ENCODE results near the gene MEF2A. TPM values are rescaled to one million over a fixed set of nuclear protein-coding genes. Genes with fewer than 3 reads are reported as not detected.

Gene MEF2A
- total RNA-seq, 4 donors from 2014 or later: 55.3 to 155 (median 105) TPM

DNA sequence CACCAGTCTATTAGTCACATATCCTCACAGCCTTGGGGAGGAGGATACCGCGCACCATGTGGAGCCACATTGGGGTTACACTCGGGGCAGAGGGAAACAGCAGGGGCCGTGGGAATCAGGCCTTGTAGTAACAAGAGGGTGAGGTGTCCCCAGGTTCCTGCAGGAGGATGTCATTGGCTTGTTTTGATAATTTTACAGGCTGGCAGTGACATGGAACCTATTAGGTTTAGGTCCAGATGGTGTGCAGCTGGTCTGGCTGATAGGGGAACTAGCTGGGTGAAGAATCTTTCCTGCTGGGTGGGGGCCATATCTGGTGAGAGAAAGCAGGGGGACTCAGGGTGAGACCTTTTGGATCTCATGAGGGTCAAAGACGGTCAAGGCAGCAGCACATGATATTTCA lies 9.8 kb upstream of the MEF2A start:
- DNase-seq: no peak
- H3K27me3 ChIP-seq: no peaks in the 10 kb centered on the region
- 72 to 89% methylated on average over 5 of the region's 5 CpGs for WGBS, 2 donors
- H3K4me1 ChIP-seq: no peaks in the 10 kb centered on the region
- no peaks in the 10 kb centered on the region for H3K36me3 ChIP-seq
- H3K9me3 ChIP-seq: no peaks in the 10 kb centered on the region
- H3K27ac ChIP-seq: no peak overlapping the region
- intact Hi-C loops (cut with DNase I): no loop called here
- H3K4me3 ChIP-seq (replicated peaks in 1 of 3): no peak overlapping the region
- TF ChIP-seq POLR2A (IDR thresholded peaks at IDR 0.05): no peak
- TF ChIP-seq, protein P1, sequence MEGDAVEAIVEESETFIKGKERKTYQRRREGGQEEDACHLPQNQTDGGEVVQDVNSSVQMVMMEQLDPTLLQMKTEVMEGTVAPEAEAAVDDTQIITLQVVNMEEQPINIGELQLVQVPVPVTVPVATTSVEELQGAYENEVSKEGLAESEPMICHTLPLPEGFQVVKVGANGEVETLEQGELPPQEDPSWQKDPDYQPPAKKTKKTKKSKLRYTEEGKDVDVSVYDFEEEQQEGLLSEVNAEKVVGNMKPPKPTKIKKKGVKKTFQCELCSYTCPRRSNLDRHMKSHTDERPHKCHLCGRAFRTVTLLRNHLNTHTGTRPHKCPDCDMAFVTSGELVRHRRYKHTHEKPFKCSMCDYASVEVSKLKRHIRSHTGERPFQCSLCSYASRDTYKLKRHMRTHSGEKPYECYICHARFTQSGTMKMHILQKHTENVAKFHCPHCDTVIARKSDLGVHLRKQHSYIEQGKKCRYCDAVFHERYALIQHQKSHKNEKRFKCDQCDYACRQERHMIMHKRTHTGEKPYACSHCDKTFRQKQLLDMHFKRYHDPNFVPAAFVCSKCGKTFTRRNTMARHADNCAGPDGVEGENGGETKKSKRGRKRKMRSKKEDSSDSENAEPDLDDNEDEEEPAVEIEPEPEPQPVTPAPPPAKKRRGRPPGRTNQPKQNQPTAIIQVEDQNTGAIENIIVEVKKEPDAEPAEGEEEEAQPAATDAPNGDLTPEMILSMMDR (IDR thresholded peaks at IDR 0.05): no peak

DNA sequence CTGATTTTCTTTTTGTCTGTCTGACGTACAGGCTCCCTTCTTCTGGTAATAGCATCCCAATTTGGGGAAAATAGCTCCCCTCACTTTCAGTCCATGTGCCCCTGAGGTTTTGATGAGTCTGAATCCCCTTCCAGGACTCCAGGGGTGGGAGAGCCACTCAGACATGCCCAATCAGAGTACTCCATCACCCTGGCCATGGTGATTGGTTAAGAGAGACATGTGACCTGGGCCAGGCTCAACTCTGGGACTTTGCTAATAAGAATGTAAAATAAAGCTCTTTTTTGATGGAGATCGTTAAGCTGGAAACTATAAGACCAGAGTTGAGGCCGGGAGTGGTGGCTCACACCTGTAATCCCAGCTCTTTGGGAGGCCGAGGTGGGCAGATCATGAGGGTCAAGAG lies 9.2 kb upstream of the MEF2A start:
- no peak for DNase-seq
- Histone ChIP-seq H3K27me3 (no peaks in the 10 kb centered on the region), H3K4me3 (replicated peaks in 1 of 3) (no peak overlapping the region), H3K4me1 (no peaks in the 10 kb centered on the region), H3K27ac (no peak overlapping the region), H3K9me3 (no peaks in the 10 kb centered on the region), H3K36me3 (no peaks in the 10 kb centered on the region)
- 90 to 99% methylated on average over 4 of the region's 4 CpGs for WGBS, 2 donors
- TF ChIP-seq, protein P1 (IDR thresholded peaks at IDR 0.05): no peak
- no peak for TF ChIP-seq POLR2A (IDR thresholded peaks at IDR 0.05)
- intact Hi-C loops (cut with DNase I): no loop called here

DNA sequence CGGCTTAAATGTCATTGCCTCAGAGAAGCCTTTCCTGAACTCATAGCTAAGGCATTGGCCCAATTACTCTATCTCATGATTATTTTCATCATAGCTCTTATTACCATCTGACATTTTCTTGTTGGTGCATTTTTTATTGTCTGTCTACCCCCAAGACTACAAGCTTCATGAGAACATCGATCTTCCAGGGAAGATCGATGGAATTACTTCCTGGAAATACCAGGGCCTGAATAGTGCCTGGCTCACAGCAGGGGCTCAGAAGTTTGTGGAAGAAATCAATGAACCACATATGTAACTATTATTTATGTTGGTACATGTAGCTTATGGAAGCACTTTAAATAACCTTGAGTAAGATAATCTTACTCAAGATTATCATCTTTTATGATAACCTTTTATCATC lies 7.7 kb upstream of the MEF2A start:
- TF ChIP-seq, protein P1 (IDR thresholded peaks at IDR 0.05): no peak
- TF ChIP-seq POLR2A (IDR thresholded peaks at IDR 0.05): no peak

DNA sequence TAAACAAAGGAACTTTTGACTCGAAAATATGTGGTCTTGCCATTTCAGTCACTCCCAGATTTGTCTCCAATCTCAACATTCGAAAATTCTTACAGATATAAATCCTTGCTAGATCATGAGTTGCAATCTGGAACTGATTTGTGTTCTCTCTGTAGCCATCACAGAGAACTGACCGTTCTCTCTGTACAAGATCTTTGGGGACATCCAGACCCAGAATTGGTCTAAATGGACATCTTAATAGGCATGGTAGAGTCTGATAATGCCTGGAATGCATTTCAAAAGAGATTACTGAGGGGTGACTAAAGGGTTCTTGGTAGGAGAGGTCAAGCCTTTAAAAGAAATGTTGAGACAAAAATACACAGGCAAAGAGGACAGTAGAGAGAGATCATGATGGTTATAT lies 7.2 kb upstream of the MEF2A start:
- Histone ChIP-seq H3K36me3 (no peaks in the 10 kb centered on the region), H3K4me3 (replicated peaks in 1 of 3) (no peak overlapping the region), H3K9me3 (no peaks in the 10 kb centered on the region), H3K4me1 (peaks cover 0 to under 1% of the 10 kb centered on the region in 2 donors), H3K27ac (no peak overlapping the region), H3K27me3 (no peaks in the 10 kb centered on the region)
- WGBS, 2 donors: 80 to 91% methylated on average over 3 of the region's 3 CpGs
- no peak for DNase-seq
- intact Hi-C loops (cut with DNase I): no loop called here
- TF ChIP-seq, protein P1 (IDR thresholded peaks at IDR 0.05): no peak
- TF ChIP-seq POLR2A (IDR thresholded peaks at IDR 0.05): no peak

More for the DNA sequence above, 7.7 kb upstream of the MEF2A start:
- WGBS, 2 donors: 92 to 97% methylated on average over 3 of the region's 3 CpGs
- H3K27me3 ChIP-seq: no peaks in the 10 kb centered on the region
- no peaks in the 10 kb centered on the region for H3K36me3 ChIP-seq
- DNase-seq: no peak
- no peaks in the 10 kb centered on the region for H3K4me1 ChIP-seq
- intact Hi-C loops (cut with DNase I): no loop called here
- H3K9me3 ChIP-seq: no peaks in the 10 kb centered on the region
- no peak overlapping the region for H3K4me3 ChIP-seq (replicated peaks in 1 of 3)
- no peak overlapping the region for H3K27ac ChIP-seq

DNA sequence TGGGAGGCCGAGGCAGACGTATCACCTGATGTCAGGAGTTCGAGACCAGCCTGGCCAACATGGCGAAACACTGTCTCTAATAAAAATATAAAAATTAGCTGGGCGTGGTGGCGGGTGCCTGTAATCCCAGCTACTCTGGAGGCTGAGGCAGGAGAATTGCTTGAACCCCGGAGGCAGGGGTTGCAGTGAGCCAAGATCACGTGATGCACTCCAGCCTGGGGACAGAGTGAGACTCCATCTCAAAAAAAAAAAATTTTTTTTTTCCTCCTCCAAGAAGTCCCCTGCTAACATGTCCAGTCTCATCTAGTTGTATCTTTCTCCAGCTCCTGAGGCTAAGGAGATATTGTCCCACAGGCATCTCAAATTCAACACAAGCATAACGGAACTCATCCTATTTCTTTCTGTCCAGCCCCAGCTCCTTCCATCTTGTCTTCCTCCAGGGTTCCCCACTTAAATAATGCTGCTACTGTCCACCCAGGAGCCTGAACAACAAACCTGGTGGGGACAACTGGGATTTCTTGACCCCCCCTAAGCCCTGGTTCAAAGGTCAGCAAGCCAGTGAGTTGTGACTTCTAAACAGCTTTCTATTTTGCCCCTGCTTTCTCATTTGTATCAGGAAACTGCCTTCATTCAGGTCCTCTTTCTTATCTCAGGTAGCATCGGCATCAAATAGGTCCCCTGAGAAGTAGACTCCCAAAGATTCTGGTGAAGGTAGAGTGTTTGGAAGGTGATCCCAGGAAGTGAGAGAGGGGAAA lies 4.1 kb upstream of the MEF2A start:
- no peak for DNase-seq
- H3K27me3 ChIP-seq: no peaks in the 10 kb centered on the region
- 95 to 96% methylated on average over 10 of the region's 10 CpGs for WGBS, 2 donors
- no peaks in the 10 kb centered on the region for H3K9me3 ChIP-seq
- H3K27ac ChIP-seq: no peak overlapping the region
- intact Hi-C loops (cut with DNase I): no loop called here
- peaks cover 13 to 15% of the 10 kb centered on the region in 2 donors for H3K4me1 ChIP-seq
- TF ChIP-seq POLR2A (IDR thresholded peaks at IDR 0.05): no peak
- TF ChIP-seq, protein P1 (IDR thresholded peaks at IDR 0.05): no peak
- no peak overlapping the region for H3K4me3 ChIP-seq (replicated peaks in 1 of 3)
- H3K36me3 ChIP-seq: no peaks in the 10 kb centered on the region

Data from thyroid gland (tissue), 4 donors.